ENCODE measurements around the gene ACIN1. TPM values are rescaled to one million over a fixed set of nuclear protein-coding genes. Genes with fewer than 3 reads are reported as not detected.

The ACIN1 gene
- total and polyA plus RNA-seq, 9 of the 15 experiments (the other 6 are each of a cell fraction or from before 2014, with no cell fraction given), result 5.0 to 196 (median 129) TPM

GRCh38 chr14:23024612-23025075 is 70.3 kb downstream of the ACIN1 start:
- POLR2A ChIA-PET, result interaction anchor here (0.9 to 6.6 kb wide), 5 partner anchors 13 to 29 kb away, joined by 3 to 65 read pairs (median 7); no protein-coding TSS in a partner anchor
- FAIRE-seq, result no peak
- H3K4me2 ChIP-seq (ENCODE audit: insufficient read depth, low read length), result no peak overlapping the region
- ATAC-seq, result no peak
- BruUV-seq (replicated peaks), result no TSS peak
- no peaks in the 10 kb centered on the region for H3K9me3 ChIP-seq (replicated peaks; ENCODE audit: control insufficient read depth, insufficient read depth, low read depth, low read length)
- H3K36me3 ChIP-seq (ENCODE audit: control insufficient read depth, insufficient read depth, low read length), result peaks cover 42% of the 10 kb centered on the region
- WGBS (ENCODE audit: insufficient coverage, low coverage, missing lambda C conversion rate), result 87% methylated on average over 7 of the region's 7 CpGs
- H3K27ac ChIP-seq (ENCODE audit: extremely low read depth, low read depth, low read length), result no peak overlapping the region
- no peak overlapping the region for H3K4me3 ChIP-seq
- H4K20me1 ChIP-seq (replicated peaks; ENCODE audit: control insufficient read depth, insufficient read depth, low read length), result peaks cover 10% of the 10 kb centered on the region; the same call in 1 of the 2 replicates
- CTCF ChIA-PET (ENCODE audit: low intra/inter-chr PET ratio), result interaction anchor here (0.6 to 0.7 kb wide), 2 partner anchors 222 to 1271 kb away, joined by 3 to 5 read pairs; no protein-coding TSS in a partner anchor
- H3K27me3 ChIP-seq (ENCODE audit: control insufficient read depth in 2 of 2, insufficient read depth in 2 of 2, low read length in 2 of 2), result no peaks in the 10 kb centered on the region
- intact Hi-C loops (cut with micrococcal nuclease) (no loop called here), in situ Hi-C loops (cut with MboI) (no loop called here)
- no peak for TF ChIP-seq ZNF395 (CRISPR knock-in tag; IDR thresholded peaks at IDR 0.05)
- TF ChIP-seq MEIS2 (IDR thresholded peaks at IDR 0.05; ENCODE audit: partially characterized antibody), result peak; percentile 31
- TF ChIP-seq PURB (CRISPR knock-in tag; IDR thresholded peaks at IDR 0.05; ENCODE audit: low read depth), result no peak
- no peak for TF ChIP-seq RBM25 (IDR thresholded peaks at IDR 0.05; ENCODE audit: low read depth, low read length, severe bottlenecking)
- TF ChIP-seq KLF10 (CRISPR knock-in tag; IDR thresholded peaks at IDR 0.05), result no peak
- TF ChIP-seq ZNF217 (CRISPR knock-in tag; IDR thresholded peaks at IDR 0.05), result no peak
- no peak for TF ChIP-seq ZNF143 (CRISPR knock-in tag; IDR thresholded peaks at IDR 0.05)
- no peak for TF ChIP-seq SREBF2 (CRISPR knock-in tag; IDR thresholded peaks at IDR 0.05)
- no peak for TF ChIP-seq MED1 (CRISPR knock-in tag; IDR thresholded peaks at IDR 0.05; ENCODE audit: borderline replicate concordance)
- peaks cover 17 to 41% of the 10 kb centered on the region in 2 experiments; a peak in 4 of 5 replicates for H3K4me1 ChIP-seq (replicated peaks in 1 of 2; ENCODE audit: control insufficient read depth in 2 of 2, insufficient read depth in 2 of 2, low read length in 2 of 2)
- DNase-seq (ENCODE audit: extremely low read depth in 1 of 4, low spot score in 3 of 4), result no peak
- H3K9ac ChIP-seq (ENCODE audit: insufficient read depth in 1 of 2, low read depth in 2 of 2, low read length in 2 of 2), result no peak overlapping the region; a peak in 1 of 4 replicates
- no peaks in the 10 kb centered on the region for H3K9me1 ChIP-seq (ENCODE audit: control insufficient read depth, insufficient read depth, low read length)
- no peak overlapping the region for H2AFZ ChIP-seq (ENCODE audit: low read depth, low read length)
- peaks cover 11% of the 10 kb centered on the region; the same call in 2 of the 3 replicates for H3K79me2 ChIP-seq (ENCODE audit: control insufficient read depth, insufficient read depth, low read length)

Data from K562 (cell line).